ENCODE measurements around the gene PROSER3.

Gene PROSER3

DNA sequence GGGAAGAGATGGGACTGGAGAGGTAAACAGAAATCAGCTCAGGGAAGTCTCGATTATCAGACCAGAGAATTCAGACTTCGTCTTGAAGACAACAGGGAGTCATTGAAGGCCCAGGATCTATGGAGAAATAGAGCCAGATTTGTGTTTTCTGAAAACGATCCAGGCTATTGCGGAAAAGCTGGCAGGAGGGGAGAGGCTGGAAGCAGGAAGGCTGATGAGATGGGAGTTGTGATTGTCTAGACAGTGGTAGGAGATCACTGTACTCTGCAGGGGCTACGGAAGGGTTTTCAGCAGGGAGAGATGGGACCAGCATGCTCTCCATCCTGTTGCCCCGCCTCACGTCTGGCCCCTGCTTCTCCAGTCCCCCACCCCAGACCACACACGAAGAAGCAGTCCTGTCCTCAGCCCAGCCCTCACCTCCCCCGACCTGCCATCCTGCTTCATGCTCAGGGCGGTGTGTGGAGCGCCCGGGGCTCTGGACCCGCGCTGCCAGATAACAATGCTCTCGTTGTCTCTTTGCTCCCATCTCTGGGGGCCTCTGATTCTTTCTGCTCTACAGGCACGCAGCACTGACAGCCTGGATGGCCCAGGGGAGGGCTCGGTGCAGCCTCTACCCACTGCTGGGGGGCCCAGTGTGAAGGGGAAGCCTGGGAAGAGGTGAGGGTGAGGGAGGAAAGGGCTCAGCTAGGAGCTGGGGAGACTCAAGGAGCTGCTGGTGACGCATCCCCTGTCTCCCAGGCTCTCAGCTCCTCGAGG is 19.3 kb downstream of the PROSER3 start:
- no peak for DNase-seq (ENCODE audit: low spot score)

DNA sequence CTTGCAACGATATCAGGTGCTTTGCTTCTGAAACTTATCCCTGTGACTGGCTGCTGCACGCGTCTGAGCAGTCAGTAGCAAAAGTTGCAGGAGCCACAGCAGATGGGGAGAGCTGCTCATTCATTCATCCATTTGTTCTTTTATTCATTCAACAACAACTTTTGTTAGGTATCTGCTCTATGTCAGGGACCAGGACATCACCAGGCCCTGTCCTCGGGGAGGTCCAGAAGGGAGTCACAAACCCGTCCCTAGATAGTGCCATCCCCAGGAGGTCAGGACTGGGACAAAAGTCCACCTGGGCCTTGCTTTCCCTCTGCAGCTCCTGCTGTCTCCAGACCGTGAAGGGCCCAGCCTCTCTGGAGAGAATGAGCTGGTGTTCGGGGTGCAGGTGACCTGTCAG is 20.0 kb downstream of the PROSER3 start:
- no peak for DNase-seq (ENCODE audit: low spot score)

DNA sequence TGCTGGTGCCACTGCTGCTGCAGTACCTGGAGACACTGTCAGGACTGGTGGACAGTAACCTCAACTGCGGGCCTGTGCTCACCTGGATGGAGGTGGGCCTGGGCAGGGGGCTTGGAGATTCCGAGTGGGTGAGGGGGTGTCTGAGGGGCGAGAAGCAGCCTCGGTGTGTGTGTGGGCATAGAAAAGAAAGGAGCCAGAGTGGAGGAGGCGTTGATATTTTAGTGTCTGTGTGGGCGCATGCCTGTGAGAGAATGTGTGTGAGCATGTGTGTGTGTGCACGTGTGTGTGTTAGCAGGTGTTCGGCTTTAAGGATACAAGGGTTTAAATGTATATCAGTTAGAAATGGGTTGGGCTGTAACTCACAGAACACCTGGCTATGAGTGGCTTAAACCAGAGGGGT is 21.1 kb downstream of the PROSER3 start:
- DNase-seq (ENCODE audit: low spot score), result no peak

DNA sequence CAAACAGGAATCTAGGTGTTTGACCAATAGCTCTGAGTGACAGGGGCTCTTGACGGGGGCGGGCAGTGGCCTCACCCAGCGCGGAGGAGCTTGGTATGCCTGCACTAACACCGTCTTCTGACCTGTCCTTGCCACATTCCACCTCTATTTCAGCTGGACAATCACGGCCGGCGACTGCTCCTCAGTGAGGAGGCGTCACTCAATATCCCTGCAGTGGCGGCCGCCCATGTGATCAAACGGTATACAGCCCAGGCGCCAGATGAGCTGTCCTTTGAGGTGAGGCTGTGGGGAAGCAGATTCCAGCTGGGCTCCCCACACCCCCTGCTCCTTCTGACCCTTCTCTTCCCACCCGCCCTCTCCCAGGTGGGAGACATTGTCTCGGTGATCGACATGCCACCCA is 22.1 kb downstream of the PROSER3 start:
- DNase-seq (ENCODE audit: low spot score), result no peak

DNA sequence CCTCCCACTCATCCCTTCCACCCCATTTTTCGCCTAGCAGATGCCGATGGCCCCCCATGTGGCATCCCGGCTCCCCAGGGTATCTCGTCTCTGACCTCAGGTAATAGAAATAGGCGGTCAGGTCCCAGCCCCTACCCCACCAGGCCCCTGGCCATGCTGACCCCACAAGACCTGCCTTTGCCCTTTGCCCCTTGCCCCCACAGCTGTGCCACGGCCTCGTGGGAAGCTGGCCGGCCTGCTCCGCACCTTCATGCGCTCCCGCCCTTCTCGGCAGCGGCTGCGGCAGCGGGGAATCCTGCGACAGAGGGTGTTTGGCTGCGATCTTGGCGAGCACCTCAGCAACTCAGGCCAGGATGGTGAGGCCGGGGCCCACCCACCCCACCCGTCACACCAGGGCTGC is 22.7 kb downstream of the PROSER3 start:
- no peak for DNase-seq (ENCODE audit: low spot score)

DNA sequence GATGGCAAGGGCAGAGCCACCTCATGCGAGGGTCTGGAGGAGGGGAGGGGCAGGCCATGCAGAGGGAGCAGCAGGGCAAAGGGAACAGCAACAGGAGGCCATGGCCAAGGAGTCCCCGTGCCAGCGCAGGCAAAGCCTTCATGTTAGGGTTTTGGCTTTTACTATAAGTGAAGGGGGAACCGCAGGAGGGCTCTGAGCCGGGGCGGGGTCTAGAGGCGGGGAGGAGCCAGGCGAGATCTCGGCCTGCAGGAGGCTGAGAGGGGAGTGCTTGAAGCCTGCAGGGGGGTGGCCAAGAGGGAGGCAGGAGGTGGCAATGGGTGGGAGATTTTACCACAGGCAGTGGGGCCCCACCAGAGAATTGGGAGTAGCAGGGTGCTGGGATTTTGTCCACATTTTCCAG is 23.7 kb downstream of the PROSER3 start:
- DNase-seq (ENCODE audit: low spot score), result no peak

DNA sequence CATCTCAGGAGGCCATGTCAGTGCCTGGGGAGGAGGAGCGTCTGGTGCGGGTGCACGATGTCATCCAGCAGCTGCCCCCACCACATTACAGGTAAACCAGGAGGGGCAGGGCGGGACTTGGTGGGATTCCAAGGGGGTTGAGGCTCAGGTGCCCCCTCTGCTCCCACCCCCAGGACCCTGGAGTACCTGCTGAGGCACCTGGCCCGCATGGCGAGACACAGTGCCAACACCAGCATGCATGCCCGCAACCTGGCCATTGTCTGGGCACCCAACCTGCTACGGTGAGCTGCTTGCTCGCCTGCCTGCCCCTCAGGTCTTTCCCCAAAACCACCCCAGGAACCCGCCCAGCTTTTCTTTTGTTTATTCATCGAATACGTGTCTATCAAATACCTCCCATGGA is 24.6 kb downstream of the PROSER3 start:
- DNase-seq (ENCODE audit: low spot score), result no peak

DNA sequence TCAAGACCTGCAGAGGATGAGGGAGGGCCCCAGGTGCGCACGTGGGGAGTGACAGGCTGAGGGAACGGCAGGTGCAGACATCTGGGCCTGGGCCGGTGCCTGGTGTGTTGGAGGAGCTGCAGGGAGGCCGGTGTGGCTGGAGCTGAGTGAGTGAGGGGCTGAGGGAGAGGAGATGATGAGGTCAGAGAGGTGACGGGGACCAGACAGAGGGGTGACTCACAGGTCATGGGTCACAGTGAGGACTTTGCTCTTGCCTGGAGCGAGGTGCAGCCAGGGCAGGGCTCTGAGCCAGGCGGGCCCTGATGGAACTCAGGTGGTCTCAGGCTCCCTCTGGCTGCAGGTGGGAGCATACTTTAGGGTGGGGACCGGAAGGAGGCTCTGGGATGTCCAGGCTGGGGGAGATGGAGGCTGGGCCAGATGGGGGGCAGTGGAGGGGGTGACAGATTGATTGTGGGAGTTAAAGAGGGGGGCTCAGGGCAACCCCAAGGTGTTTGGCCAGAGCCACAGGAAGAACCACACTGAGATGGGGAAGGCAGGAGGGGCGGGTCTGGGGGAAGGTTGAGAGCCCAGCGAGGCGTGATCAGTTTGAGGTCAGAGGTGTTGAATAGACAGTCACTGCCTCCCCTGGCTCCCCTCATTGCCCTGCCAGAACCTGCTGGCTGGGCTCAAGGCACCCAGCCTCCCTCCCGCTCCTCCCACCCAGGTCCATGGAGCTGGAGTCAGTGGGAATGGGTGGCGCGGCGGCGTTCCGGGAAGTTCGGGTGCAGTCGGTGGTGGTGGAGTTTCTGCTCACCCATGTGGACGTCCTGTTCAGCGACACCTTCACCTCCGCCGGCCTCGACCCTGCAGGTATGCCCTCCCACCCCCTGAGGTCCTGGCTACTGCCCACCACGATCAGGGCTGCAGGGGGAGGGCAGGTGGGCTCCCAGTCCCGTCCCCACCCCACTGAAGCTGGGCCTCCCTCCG is 25.8 kb downstream of the PROSER3 start:
- no peak for DNase-seq (ENCODE audit: low spot score)

DNA sequence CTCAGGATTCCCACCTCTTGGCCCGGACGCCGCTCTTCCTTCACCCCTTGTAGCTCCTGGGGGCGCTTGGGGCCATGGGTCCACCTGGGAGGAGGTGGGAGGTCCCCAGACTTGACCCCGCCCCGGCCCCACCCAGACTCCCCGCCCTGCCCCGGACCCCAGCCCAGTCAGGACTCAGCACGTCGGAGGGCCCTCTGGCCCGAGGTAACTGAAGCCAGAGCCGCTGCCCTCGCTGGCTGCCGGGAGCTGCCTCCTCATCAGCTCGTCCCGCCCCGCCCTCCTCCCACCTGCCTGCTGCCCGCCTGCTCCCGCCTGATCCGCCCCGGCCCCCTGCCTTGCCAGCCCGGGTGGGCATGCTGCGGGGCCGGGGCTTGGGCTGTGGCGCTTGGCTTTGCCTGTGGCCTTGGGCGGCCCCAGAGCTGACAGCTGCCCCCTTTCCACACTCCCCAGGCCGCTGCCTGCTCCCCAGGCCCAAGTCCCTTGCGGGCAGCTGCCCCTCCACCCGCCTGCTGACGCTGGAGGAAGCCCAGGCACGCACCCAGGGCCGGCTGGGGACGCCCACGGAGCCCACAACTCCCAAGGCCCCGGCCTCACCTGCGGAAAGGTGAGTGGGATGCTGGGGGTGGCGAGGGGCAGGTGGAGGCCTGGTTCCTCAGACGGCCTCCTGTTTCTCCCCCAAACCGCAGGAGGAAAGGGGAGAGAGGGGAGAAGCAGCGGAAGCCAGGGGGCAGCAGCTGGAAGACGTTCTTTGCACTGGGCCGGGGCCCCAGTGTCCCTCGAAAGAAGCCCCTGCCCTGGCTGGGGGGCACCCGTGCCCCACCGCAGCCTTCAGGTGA is 26.7 kb downstream of the PROSER3 start:
- no peak for DNase-seq (ENCODE audit: low spot score)

DNA sequence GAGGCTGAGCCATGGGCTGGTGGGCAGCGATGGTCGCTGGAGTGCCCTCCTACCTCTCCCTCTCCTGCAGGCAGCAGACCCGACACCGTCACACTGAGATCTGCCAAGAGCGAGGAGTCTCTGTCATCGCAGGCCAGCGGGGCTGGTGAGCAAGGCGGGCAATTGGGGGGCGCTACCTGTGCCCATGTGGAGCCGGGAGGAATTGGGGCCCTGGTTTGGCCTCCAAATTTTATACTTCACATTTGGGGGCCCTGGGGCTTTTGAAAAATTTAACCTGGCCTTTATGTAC is 27.3 kb downstream of the PROSER3 start:
- DNase-seq (ENCODE audit: low spot score), result no peak

DNA sequence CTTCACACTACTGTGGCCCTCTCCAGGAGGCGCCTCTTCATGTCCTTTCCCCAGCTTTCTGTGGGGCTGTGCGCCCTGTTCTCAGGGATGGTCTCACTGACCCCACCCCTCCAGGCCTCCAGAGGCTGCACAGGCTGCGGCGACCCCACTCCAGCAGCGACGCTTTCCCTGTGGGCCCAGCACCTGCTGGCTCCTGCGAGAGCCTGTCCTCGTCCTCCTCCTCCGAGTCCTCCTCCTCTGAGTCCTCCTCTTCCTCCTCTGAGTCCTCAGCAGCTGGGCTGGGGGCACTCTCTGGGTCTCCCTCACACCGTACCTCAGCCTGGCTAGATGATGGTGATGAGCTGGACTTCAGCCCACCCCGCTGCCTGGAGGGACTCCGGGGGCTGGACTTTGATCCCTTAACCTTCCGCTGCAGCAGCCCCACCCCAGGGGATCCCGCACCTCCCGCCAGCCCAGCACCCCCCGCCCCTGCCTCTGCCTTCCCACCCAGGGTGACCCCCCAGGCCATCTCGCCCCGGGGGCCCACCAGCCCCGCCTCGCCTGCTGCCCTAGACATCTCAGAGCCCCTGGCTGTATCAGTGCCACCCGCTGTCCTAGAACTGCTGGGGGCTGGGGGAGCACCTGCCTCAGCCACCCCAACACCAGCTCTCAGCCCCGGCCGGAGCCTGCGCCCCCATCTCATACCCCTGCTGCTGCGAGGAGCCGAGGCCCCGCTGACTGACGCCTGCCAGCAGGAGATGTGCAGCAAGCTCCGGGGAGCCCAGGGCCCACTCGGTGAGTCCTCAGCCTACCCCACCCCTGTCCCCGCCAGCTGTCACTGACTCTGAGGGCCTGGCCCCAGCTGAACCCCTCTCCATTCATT is 28.6 kb downstream of the PROSER3 start:
- peak; percentile 78 for DNase-seq (ENCODE audit: low spot score)

DNA sequence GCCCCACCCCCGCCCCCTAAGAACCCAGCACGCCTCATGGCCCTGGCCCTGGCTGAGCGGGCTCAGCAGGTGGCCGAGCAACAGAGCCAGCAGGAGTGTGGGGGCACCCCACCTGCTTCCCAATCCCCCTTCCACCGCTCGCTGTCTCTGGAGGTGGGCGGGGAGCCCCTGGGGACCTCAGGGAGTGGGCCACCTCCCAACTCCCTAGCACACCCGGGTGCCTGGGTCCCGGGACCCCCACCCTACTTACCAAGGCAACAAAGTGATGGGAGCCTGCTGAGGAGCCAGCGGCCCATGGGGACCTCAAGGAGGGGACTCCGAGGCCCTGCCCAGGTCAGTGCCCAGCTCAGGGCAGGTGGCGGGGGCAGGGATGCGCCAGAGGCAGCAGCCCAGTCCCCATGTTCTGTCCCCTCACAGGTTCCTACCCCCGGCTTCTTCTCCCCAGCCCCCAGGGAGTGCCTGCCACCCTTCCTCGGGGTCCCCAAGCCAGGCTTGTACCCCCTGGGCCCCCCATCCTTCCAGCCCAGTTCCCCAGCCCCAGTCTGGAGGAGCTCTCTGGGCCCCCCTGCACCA is 29.3 kb downstream of the PROSER3 start:
- no peak for DNase-seq (ENCODE audit: low spot score)

DNA sequence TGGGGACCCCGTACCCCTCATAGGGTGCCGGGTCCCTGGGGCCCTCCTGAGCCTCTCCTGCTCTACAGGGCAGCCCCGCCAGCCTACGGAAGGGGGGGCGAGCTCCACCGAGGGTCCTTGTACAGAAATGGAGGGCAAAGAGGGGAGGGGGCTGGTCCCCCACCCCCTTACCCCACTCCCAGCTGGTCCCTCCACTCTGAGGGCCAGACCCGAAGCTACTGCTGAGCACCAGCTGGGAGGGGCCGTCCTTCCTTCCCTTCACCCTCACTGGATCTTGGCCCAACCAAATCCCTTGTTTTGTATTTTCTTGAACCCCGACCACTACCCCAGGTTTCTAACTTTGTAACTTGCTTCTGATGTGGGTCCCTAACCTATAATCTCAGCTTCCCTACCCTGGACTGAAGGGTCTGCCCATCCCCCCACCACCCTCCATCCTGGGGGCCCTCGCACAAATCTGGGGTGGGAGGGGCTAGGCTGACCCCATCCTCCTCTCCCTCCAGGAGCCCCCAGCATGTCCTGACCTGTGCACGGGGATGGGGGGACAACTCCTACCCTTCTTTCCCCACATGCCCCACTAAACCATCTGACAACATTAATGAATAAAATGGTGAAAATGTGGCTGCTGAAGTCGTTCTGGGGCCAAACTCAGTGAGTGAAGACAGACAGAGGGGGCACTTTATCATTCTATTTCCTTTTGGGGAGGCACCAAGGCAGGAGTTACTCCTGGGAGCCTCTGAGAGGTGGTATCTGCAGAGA is 30.4 kb downstream of the PROSER3 start:
- no peak for DNase-seq (ENCODE audit: low spot score)

DNA sequence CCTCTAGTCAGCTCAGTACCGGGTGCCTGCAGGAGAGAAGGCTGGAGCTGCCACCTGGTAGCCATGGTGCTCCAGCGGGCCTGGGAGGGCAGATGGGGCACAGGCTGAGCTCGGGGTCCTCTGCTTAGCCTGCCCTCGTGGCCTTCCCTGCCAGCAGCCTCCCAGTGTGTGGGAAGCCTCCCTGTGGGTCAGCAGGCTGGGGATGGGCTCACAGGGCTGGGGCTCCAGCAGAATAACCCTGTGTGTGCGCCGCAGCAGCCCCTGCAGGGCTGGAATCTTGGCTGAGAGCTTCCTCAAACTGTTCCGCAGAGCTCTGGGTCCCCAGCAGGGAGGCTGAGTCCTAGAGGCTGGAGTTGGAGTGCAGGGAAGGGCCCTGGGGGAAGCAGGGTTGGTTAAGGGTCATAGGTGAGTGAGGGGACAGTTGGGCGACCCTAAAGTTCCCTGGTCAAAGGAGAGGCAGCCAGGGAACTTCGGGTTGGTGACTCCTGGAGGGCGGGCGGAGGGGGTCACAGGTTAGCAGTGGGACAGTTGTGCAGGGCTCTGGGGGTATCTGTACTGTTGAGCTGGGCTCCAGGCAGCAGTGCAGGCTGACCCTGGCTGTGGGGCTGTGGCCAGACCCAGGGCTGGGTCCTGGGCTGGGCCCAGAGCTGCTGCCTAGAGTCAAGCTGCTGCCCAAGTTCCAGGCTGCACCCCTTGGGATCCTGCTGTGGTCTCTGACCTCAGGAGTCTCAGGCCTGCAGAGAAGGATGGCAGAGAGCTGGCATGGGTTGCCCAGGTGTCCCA is 31.4 kb downstream of the PROSER3 start:
- DNase-seq (ENCODE audit: low spot score), result no peak

DNA sequence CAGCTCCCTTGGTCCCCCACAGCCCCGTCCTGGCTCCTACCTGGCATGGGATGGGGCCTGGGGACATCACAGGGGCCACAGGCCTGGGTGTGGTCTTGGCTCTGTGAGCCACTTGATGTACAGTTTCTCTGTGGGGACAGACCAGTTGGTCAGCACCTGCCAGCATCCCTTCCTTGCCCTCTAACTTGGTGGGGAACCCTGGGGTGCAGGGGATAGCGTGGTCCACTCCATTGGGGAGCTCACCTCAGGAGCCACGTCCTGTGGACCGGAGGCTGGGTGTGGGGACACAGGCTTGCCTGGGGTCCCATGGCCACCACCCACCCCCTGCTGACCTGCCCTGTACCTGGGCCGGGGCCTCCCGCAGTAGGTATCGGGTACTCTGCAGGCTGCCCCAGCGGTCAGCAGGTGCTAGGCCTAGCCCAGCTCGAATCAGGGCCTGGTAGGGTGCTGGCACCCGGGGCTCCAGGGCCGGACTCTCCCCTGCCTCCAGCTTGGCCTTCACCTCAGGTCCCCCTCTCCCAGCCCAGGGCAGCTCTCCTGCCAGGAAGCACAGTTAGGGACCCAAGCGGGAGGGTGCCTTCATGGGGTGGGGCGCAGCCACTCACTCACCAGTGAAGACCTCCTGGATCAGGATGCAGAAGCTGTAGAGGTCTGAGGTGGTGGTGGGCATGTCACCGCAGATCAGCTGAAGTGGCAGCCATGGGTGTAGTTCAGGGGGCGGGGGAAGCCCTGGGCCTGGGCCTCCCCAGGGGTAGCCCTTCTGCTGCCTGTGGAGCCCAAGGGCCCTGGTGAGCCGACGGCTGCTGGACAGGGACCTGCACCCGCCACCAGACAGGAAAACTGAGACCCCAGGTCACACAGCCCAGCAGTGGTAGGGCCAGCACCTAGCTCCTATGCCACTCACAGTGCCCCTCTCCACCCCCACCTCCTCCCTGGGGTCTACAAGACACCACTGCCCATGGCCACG is 32.3 kb downstream of the PROSER3 start:
- DNase-seq (ENCODE audit: low spot score), result no peak

DNA sequence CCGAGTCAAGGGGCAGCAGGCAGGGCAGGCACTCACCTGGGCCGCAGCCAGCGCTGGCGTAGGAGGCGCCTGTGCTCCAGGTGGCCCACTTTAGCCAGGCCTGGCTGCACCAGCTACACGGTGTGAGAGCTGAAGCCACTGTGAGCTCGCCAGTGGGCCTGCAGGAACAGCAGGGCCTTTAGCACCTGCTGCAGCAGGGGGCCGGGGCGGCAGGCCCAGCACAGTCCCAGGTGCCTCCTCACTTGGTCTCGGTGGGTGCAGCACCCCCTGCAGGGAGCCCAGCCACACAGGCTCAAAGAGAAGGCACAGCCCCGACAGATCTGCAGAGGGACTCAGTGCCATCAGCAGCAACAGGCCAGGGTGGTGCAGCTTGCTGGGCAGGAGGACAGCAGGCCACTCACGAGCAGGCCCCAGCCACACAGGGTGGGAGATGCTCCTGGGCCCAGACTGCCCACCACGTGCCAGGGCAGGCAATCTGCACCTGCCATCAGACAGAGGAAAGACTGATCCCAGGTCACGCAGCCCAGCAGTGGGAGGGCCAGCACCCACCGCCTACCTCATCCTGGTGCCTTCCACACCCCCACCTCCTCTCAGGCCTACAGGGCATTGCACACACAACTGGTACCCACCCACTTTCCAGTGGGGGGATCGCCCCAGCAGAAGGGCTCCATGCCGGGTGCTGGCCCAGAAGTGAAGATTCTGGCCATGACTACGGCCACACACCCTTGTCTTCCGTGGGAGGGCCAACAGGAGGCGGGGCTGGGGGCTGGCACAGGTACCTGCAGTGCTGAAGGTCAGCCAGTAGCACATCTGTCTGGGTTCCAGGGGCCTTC is 33.2 kb downstream of the PROSER3 start:
- DNase-seq (ENCODE audit: low spot score), result peak; percentile 80

DNA sequence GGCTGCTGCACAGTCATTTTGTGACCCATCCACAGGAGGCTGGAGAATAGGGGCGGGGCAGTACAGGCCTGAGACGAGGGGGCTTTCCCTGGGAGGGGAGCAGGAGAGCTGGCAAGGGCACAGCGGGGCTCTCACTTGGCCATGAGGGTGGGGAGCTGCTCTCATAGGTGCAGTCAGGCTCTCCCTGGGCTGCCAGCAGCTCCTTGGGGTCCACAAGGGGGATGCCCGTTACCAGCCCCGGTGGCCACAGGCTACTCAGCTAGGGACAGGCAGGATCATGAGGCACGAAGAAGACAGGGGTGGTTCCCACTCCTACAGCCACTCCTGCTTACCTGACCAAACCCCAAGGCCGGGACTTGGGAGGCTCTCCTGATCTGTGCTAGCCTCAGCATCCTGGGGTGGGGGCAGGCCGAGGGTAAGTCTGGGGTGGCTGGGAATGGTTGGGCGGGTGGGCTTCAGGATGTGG is 33.9 kb downstream of the PROSER3 start:
- DNase-seq (ENCODE audit: low spot score), result no peak

Data from HuH-7 (cell line).